T-cell (primary cell): Measurements from ENCODE around the gene RBM19. TPM values are rescaled to one million over a fixed set of nuclear protein-coding genes. Genes with fewer than 3 reads are reported as not detected.

Experiments
- ATAC-seq, 4 experiments: fragments of 200-7000 bp in 3 of 4; fragments of 150-1000 bp in 1 of 4; cut with Tn5 transposase; replicated peaks in 1 of 4; 1 replicate in 3 of 4; 2 replicates in 1 of 4; pipeline ENCODE4 v1.10.0; 2021; ENCODE audit warnings: moderate library complexity in 3 of 4, mild to moderate bottlenecking in 2 of 4, moderate number of reproducible peaks in 1 of 4
- CTCF ChIA-PET, 2 donors: fragments of 300-600 bp; sonication (Branson Sonifier 250); formaldehyde crosslinking; loops; one replicate each; lab custom pipeline; 2022; ENCODE audit warnings: antibody characterized with exemption in 2 of 2; lab: Charles Lee
- POLR2A ChIA-PET, 2 donors: fragments of 300-600 bp; sonication (Branson Sonifier 250); formaldehyde crosslinking; loops; one replicate each; lab custom pipeline; 2022; ENCODE audit warnings: antibody characterized with exemption in 2 of 2; lab: Charles Lee
- DNase-seq, 35 experiments: peaks; one replicate each; pipeline versions ENCODE4 v3.0.0 to v3.0.0-alpha.2; 2013 to 2023
- H3K27ac ChIP-seq: one replicate; pipeline ENCODE4 v1.5.1; 2013; ENCODE audit warnings: low read length
- H3K27me3 ChIP-seq, 2 experiments: replicated peaks in 1 of 2; 1 replicate in 1 of 2; 2 replicates in 1 of 2; pipeline versions ENCODE4 v1.6.1 to v1.7.0; 2013; ENCODE audit warnings: low read length in 1 of 2, mixed read lengths in 1 of 2; ENCODE audit not compliant: control insufficient read depth in 2 of 2, insufficient read depth in 2 of 2; ENCODE audit errors: extremely low read depth in 1 of 2
- H3K36me3 ChIP-seq, 2 donors: 1 replicate in 1 of 2; 2 replicates in 1 of 2; pipeline versions ENCODE4 v1.6.1 to v1.7.0; 2013; ENCODE audit warnings: low read length in 1 of 2; ENCODE audit not compliant: control insufficient read depth in 2 of 2, insufficient read depth in 1 of 2; ENCODE audit errors: extremely low read depth in 1 of 2
- H3K4me1 ChIP-seq, 2 experiments: 1 replicate in 1 of 2; 2 replicates in 1 of 2; pipeline versions ENCODE4 v1.6.1 to v1.7.0; 2013; ENCODE audit warnings: low read length in 2 of 2, mixed read lengths in 1 of 2; ENCODE audit not compliant: insufficient read depth in 2 of 2, control insufficient read depth in 1 of 2; ENCODE audit errors: extremely low read depth in 1 of 2
- H3K4me3 ChIP-seq, 2 donors: 1 replicate in 1 of 2; 2 replicates in 1 of 2; pipeline versions ENCODE4 v1.5.1 to v1.7.0; 2013; ENCODE audit warnings: mild to moderate bottlenecking in 2 of 2, low read length in 1 of 2, moderate library complexity in 1 of 2; ENCODE audit not compliant: control insufficient read depth in 1 of 2; ENCODE audit errors: extremely low read depth in 1 of 2
- H3K9me3 ChIP-seq: 2 replicates; pipeline ENCODE4 v1.7.0; 2013
- H3K27ac Mint-ChIP-seq, 2 donors: one replicate each; pipeline ENCODE4 v1.8.0; 2020 to 2021; ENCODE audit warnings: mild to moderate bottlenecking in 2 of 2, mixed read lengths in 2 of 2
- H3K27me3 Mint-ChIP-seq, 2 donors: one replicate each; pipeline ENCODE4 v1.8.0; 2021 to 2022; ENCODE audit warnings: mixed read lengths in 2 of 2
- H3K36me3 Mint-ChIP-seq: one replicate; pipeline ENCODE4 v1.8.0; 2021; ENCODE audit warnings: mixed read lengths
- H3K4me1 Mint-ChIP-seq, 3 donors: one replicate each; pipeline ENCODE4 v1.8.0; 2020 to 2022; ENCODE audit warnings: mixed read lengths in 3 of 3, mild to moderate bottlenecking in 1 of 3
- H3K4me3 Mint-ChIP-seq, 3 donors: one replicate each; pipeline ENCODE4 v1.8.0; 2020 to 2022; ENCODE audit warnings: mild to moderate bottlenecking in 3 of 3, mixed read lengths in 3 of 3, moderate library complexity in 3 of 3
- H3K9me3 Mint-ChIP-seq, 3 donors: one replicate each; pipeline ENCODE4 v1.8.0; 2020 to 2022; ENCODE audit warnings: mixed read lengths in 3 of 3
- WGBS: methylation state at CpG from one replicate; pipeline ENCODE4 v1.1.5; 2013; ENCODE audit warnings: missing lambda C conversion rate; ENCODE audit not compliant: insufficient coverage; 5-methylcytosine and 5-hydroxymethylcytosine counted together
- total RNA-seq, 35 experiments: library from RNA in 6 of 35; stranded (reverse) in 6 of 35; fragments of 120-200 nt in 1 of 35; gene quantifications; one replicate each; pipeline versions ENCODE4 v1.2.1 to v1.2.4 and lab custom pipeline; 2013 to 2026

RBM19 gene
- total RNA-seq, 5 donors from 2014 or later (not counting 1 experiment from before 2014, with no cell fraction given) = 57.9 to 80.3 (median 78.3) TPM

GRCh38 chr12:113886721-113887120 is 79.4 kb downstream of the RBM19 start:
- H3K27ac ChIP-seq = no peak overlapping the region
- DNase-seq (no peak), ATAC-seq (no peak)
- H3K9me3 Mint-ChIP-seq = no peaks in the 10 kb centered on the region
- H3K4me1 Mint-ChIP-seq = peaks cover 0 to 5% (median 0%) of the 10 kb centered on the region in 3 donors
- peaks cover 4 to 22% of the 10 kb centered on the region in 2 donors for H3K36me3 ChIP-seq
- H3K27ac Mint-ChIP-seq = no peak overlapping the region
- H3K4me3 Mint-ChIP-seq = no peak overlapping the region
- ChIA-PET POLR2A (no interaction called here), CTCF (no interaction called here)
- no peaks in the 10 kb centered on the region for H3K9me3 ChIP-seq
- H3K4me3 ChIP-seq = no peak overlapping the region
- no peaks in the 10 kb centered on the region for H3K4me1 ChIP-seq
- no peaks in the 10 kb centered on the region for H3K27me3 ChIP-seq
- peaks cover 46% of the 10 kb centered on the region for H3K36me3 Mint-ChIP-seq
- WGBS = 100% methylated on average over 5 of the region's 9 CpGs
- no peaks in the 10 kb centered on the region for H3K27me3 Mint-ChIP-seq

GRCh38 chr12:113884392-113884791 is 81.7 kb downstream of the RBM19 start:
- WGBS = no CpG with 5 or more reads among the region's 3 CpGs
- H3K27me3 Mint-ChIP-seq = no peaks in the 10 kb centered on the region
- no peaks in the 10 kb centered on the region for H3K4me1 ChIP-seq
- no peak overlapping the region for H3K4me3 Mint-ChIP-seq
- H3K27ac ChIP-seq = no peak overlapping the region
- H3K9me3 ChIP-seq = no peaks in the 10 kb centered on the region
- H3K4me1 Mint-ChIP-seq = peaks cover 0 to 5% (median 0%) of the 10 kb centered on the region in 3 donors
- ATAC-seq = no peak
- ChIA-PET CTCF (no interaction called here), POLR2A (no interaction called here)
- no peak overlapping the region for H3K27ac Mint-ChIP-seq
- DNase-seq = no peak
- H3K36me3 Mint-ChIP-seq = peaks cover 60% of the 10 kb centered on the region
- no peak overlapping the region for H3K4me3 ChIP-seq
- no peaks in the 10 kb centered on the region for H3K9me3 Mint-ChIP-seq
- H3K36me3 ChIP-seq = peaks cover 3 to 17% of the 10 kb centered on the region in 2 donors
- H3K27me3 ChIP-seq = no peaks in the 10 kb centered on the region

GRCh38 chr12:113882690-113883089 is 83.4 kb downstream of the RBM19 start:
- Mint-ChIP-seq H3K27me3 (no peaks in the 10 kb centered on the region), H3K4me3 (no peak overlapping the region), H3K4me1 (peaks cover 0 to 5% (median 0%) of the 10 kb centered on the region in 3 donors), H3K27ac (no peak overlapping the region), H3K36me3 (peaks cover 53% of the 10 kb centered on the region), H3K9me3 (no peaks in the 10 kb centered on the region)
- Histone ChIP-seq H3K27ac (no peak overlapping the region), H3K27me3 (no peaks in the 10 kb centered on the region), H3K4me3 (no peak overlapping the region), H3K36me3 (peaks cover 3 to 16% of the 10 kb centered on the region in 2 donors), H3K9me3 (no peaks in the 10 kb centered on the region), H3K4me1 (no peaks in the 10 kb centered on the region)
- ATAC-seq = no peak
- ChIA-PET POLR2A (no interaction called here), CTCF (no interaction called here)
- WGBS = 100% methylated on average over 1 of the region's 2 CpGs
- DNase-seq = no peak

GRCh38 chr12:113880988-113881962 is 84.8 kb downstream of the RBM19 start:
- H3K4me3 Mint-ChIP-seq = no peak overlapping the region
- DNase-seq (no peak), ATAC-seq (no peak)
- H3K36me3 Mint-ChIP-seq = peaks cover 48% of the 10 kb centered on the region
- peaks cover 0 to 5% (median 0%) of the 10 kb centered on the region in 3 donors for H3K4me1 Mint-ChIP-seq
- H3K4me1 ChIP-seq = no peaks in the 10 kb centered on the region
- no peak overlapping the region for H3K4me3 ChIP-seq
- ChIA-PET POLR2A (no interaction called here), CTCF (no interaction called here)
- no peaks in the 10 kb centered on the region for H3K27me3 Mint-ChIP-seq
- 92% methylated on average over 16 of the region's 23 CpGs for WGBS
- H3K9me3 Mint-ChIP-seq = no peaks in the 10 kb centered on the region
- peaks cover 3 to 22% of the 10 kb centered on the region in 2 donors for H3K36me3 ChIP-seq
- H3K9me3 ChIP-seq = no peaks in the 10 kb centered on the region
- H3K27ac Mint-ChIP-seq = no peak overlapping the region
- H3K27me3 ChIP-seq = no peaks in the 10 kb centered on the region
- no peak overlapping the region for H3K27ac ChIP-seq

- peaks cover 50% of the 10 kb centered on the region for H3K36me3 Mint-ChIP-seq
- Histone ChIP-seq H3K27ac (no peak overlapping the region), H3K27me3 (no peaks in the 10 kb centered on the region), H3K4me3 (no peak overlapping the region), H3K4me1 (no peaks in the 10 kb centered on the region), H3K36me3 (peaks cover 5 to 22% of the 10 kb centered on the region in 2 donors), H3K9me3 (no peaks in the 10 kb centered on the region)
- H3K4me1 Mint-ChIP-seq = peaks cover 0 to 5% (median 0%) of the 10 kb centered on the region in 3 donors
- 91% methylated on average over 11 of the region's 11 CpGs for WGBS
- H3K9me3 Mint-ChIP-seq = no peaks in the 10 kb centered on the region
- no peaks in the 10 kb centered on the region for H3K27me3 Mint-ChIP-seq
- ChIA-PET POLR2A (no interaction called here), CTCF (no interaction called here)
- no peak overlapping the region for H3K4me3 Mint-ChIP-seq
- ATAC-seq = no peak
- DNase-seq = no peak
- no peak overlapping the region for H3K27ac Mint-ChIP-seq
These were observed 85.8 kb downstream of the RBM19 start for GRCh38 chr12:113880326-113880725.

GRCh38 chr12:113879658-113880057 is 86.5 kb downstream of the RBM19 start:
- Mint-ChIP-seq H3K4me3 (no peak overlapping the region), H3K4me1 (peaks cover 0 to 5% (median 0%) of the 10 kb centered on the region in 3 donors), H3K36me3 (peaks cover 50% of the 10 kb centered on the region), H3K27me3 (no peaks in the 10 kb centered on the region), H3K27ac (no peak overlapping the region), H3K9me3 (no peaks in the 10 kb centered on the region)
- Histone ChIP-seq H3K27ac (no peak overlapping the region), H3K9me3 (no peaks in the 10 kb centered on the region), H3K36me3 (peaks cover 8 to 27% of the 10 kb centered on the region in 2 donors), H3K27me3 (no peaks in the 10 kb centered on the region), H3K4me1 (no peaks in the 10 kb centered on the region), H3K4me3 (no peak overlapping the region)
- no CpG with 5 or more reads among the region's 3 CpGs for WGBS
- ChIA-PET CTCF (no interaction called here), POLR2A (no interaction called here)
- ATAC-seq (no peak), DNase-seq (no peak)
